Superior temporal gyrus (tissue), 1 donor: ENCODE data around the gene OR10A3.

ENCODE experiments used
- DNase-seq: peaks from one replicate; pipeline ENCODE4 v3.0.0-alpha.2; 2016; ENCODE audit errors: extremely low spot score

OR10A3 gene

DNA sequence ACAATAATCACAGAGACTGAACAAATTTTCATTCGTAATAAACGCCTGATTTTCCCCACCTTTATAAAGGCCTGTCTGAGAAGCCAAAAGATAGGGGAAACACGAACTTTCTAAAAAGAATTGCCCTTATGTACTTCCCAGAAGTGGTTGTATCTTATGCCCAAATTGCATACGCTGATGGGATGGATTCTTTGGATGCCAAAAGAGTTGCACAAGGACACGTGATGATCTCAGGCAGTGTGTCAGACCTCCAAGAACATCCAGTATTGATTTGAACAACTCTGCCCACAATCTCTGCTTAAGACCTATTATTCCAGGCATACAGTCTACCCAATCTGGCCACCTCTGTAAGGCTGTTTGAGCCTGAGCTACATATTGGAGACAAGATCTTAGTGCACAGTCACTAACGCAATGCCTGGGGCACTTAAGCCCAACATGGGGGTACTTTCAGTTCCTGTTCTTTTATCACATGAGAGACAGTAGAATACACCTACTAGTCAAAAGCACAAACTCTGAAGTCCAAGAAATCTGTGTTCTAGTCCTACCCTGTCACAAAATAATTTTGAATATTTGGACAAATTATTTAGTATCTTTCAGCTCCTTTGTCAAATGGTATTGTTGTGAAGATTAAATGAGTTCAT is 49.3 kb downstream of the OR10A3 start:
- DNase-seq, result no peak

DNA sequence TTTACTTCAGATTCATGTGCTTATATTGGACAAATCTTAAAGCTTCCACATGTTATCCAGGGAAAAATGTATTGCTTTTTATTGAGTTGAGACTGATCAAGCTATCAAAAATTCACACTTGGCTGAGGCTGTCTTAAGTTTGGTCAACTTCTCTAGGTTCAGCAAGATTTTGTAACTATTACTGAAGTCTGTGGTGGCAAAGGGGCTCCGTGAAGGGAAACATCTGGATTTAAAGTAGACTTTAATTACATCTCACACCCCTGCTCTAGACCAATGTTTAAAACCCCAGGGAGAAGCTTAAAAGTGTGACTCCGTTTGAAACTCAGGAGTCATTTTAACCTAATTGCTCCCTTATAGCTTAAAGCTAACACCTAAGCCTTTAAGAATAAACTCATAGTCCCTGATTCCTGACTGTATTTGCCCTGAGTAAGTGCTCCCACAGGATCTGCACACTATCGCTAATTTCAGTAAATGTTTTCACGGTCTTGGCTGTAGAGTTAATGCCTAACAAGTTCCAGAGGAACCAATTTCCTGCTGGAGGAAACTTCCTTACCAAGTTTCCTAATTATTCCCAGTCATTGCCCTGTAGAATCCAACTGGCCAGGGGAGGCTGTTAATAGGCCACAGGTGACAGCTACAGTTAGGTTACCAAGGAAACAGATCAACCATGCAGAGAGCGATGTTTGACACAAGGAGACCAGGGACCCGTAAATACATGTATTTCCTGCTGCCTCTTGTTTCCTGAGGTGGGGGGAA is 50.9 kb downstream of the OR10A3 start:
- no peak for DNase-seq

DNA sequence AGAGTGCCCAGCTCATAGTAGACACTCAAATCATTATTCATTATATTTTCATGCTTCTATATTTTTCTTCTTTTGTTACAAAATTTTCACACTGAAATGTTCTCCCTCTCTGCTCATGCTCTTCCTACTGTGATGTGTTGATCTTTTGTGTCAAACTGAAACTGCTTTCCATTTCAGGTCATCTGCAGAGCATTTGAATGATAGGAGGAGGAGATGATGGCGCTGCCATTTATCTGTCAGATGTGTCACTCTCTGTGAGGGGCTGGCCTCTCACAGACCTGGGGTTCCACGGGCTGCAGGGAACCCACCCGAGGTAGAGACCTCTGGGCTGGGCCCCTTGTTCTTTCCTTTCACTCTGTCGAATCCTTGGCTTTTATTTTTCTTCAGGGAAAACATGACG is 51.5 kb downstream of the OR10A3 start:
- DNase-seq, result no peak
